Activated CD8-positive, alpha-beta memory T cell treated with anti-CD3 and anti-CD28 coated beads, Interleukin-2, amount 50 U/mL, for 1 hour (primary cell): ENCODE measurements around the gene NLGN1.

ENCODE experiments used
- DNase-seq: peaks from one replicate; pipeline ENCODE4 v3.0.0-alpha.2; 2020; ENCODE audit errors: extremely low read depth

Gene NLGN1

DNA sequence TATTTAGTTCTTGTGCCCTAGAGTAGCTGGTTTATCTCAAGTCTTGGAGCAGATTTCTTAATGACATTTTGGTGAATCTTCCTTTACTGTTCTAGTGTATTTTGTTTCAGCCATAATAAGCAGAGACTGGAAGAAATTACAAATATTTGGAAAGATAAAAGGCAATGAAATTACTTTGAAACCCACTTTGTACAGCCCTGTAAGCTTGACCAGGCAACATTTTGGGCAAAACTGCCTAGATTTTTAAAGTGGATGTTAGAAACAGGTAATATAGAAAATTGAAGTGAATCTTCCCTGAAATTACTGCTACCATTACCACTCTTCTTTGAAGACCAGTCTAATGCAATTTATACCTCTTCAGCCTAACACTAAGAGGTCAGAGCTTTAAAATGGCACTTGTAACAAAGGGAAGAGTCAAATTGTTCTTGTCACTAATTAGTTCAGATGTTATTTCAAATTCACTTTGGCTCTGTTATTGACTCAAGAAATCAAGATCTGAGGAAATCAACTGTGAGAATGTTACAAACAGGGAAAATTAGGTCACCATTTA is 589.4 kb downstream of the NLGN1 start:
- DNase-seq: no peak

DNA sequence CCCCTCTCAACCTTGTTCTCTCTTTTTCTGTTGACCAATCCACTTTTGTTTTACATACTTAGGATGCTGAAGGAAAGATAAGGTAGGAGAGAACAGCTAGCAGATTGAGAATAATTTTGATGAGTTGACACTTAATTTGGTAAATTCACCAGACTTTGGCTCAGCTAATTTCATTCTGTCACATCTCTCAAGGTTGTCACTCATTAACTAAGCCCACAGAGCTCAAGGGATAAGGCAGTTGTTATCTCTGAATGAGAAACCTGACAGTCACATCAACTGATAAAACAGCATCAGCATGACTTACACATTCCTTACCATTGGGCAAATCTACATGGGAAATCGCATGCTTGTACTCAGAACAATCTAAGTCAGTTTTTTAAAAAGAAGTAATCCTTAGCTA is 591.4 kb downstream of the NLGN1 start:
- no peak for DNase-seq

DNA sequence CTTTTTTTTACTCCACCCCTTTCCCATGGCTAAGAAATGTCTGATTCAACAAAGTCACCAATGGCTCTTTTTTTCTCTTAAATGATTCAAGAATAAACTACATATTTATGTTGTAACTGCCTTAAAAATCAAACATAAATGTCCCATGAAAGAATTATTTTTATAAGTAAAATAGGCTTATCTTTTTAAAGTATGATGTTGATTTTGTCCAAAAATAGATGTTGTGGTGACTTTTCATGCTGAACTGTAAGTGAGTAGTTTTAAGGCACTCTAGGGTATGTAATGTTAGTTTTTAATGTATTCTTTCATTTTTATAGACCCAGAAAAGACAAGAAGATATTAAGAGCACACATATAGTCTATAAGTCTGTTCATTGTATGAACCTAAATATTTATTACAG is 594.9 kb downstream of the NLGN1 start:
- no peak for DNase-seq

DNA sequence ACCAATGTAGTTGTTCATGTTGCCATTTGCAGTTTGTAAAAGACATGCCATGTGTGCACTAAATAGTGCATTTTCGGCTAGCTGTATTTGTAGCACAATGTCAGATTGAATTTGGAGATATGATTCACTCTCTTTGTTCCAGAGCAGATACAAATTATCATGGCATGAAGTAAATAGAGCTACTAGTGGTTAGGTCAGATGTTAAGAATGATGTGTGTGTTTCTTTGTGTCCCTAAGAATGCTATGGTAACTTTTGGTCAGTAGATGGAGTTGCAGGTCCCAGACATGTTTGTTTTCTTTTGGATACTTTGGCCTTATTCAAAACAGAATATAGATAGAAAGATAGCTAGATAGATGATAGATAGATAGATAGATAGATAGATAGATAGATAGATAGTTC is 595.8 kb downstream of the NLGN1 start:
- no peak for DNase-seq

DNA sequence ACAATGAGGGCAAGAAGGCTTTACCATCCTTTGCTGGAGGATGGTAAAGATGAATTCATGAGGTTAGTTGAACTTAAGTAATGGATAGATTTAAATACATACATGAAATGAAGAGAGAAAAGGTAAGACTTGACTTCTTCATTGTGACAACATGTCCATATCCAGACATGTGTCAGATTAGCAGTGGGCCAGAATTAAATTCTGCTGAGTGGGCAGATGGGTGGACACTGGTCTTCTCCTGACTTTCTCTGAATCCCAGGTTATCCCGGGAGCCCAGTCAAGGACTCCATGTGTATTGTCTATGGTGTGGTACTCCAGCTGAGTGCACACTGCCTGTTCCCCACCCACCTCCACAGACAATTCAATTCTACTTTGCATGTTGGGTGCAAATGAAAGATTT is 603.1 kb downstream of the NLGN1 start:
- DNase-seq: no peak

DNA sequence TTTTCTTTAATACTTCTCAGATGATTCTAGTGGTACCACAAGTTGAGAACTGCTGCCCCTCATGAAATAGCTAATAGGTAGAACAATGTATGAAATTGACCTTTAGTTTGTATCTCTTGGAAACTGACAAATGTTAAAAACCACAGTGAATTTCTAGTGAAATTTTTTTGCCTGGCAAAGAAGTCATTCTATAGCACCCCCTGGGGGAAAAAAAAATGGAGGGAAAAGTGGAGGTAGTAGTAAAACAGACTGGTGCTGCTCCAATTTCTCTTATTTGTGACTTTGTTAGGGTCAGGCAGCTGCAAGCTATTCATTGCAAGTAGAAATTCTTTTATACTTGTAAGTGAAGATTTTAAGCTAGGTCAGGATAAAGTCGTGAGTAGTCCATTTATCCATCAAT is 605.0 kb downstream of the NLGN1 start:
- no peak for DNase-seq

DNA sequence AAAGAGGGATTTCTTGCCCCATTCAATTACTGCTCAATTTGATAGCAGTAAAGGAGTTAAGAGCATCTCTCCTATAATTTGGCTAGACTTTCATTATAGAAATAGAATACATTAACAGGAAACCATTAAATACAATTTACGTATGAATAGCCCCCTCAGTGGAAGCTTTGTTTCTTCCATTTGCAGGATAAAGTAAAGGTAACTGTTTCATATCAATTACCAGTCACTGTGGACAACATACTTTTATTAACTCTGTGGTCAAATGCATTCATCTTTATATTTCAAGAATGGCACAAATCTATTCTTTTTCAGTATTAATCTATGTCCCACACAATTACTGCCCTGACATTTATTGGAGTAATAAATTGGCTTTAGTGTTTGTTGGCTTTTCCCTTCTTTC is 613.4 kb downstream of the NLGN1 start:
- DNase-seq: no peak

DNA sequence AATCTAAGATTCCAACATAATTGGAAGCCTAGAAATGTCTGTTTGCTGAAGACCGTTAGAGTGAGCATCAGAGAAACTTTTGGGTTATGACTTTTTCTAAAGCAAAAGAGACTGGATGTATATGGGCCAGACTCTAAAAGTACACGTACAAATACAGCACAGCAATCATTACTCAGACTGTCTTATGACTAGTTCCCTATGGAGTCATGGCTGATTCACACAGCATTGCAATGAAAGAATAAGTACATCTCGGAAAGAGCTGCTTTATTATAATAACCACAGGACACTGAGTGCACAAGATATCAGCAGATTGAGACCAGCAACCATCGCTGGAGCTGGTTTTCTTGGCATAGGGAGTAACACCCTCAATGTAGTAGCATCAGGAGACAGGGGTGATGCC is 618.6 kb downstream of the NLGN1 start:
- DNase-seq: no peak

DNA sequence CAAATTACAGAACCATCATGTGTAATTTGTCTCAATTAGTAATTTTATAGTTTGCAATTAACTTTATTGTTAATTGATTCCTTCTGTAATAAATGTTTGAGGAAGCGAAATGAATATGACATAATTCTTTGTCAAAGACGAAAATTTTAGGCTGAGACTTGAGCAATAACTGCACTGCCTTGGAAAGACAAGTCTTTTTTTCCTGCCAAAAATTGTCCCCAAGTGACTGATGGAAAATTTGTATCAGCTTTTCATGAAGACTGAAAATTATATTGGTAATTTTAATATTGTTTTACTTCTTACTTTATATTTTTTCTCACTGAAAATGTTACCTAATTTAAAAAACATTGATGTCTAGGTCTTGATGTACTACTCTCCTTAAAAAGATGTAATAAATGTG is 622.6 kb downstream of the NLGN1 start:
- no peak for DNase-seq

DNA sequence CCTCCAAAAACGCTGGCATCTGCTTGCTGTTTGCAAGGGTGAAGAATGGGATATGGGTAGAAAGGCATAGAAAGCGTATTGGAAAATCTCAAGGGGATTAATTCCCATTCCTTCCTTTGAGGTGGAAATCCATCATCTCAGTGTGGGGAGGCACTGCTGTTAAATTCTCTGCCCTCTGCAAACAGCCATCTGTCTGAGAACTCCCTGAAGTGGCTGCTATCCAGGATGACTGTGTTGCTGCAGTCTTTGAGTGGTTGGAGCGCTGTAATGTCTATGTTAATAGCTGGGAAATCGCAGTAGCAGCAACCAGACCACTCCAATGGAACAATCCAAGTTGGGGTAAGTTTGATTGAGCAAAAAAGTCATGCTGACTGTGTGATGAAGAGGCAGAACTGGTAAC is 625.9 kb downstream of the NLGN1 start:
- DNase-seq: no peak

DNA sequence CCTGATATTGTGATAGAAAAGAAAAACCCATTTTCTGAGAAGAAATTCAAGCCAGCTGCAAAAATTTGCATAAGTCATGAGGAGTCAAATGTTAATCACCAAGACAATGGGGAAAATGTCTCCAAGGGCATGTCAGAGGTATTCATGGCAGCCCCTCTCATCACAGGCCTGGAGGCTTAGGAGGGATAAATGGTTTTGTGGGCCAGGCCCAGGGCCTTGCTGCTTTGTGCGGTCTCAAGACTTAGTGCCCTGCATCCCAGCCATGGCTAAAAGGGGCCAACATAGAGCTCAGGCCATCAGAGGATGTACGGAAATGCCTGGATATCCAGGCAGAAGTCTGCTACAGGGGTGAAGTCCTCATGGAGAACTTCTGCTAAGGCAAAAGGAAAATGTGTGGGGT is 631.1 kb downstream of the NLGN1 start:
- DNase-seq: no peak

DNA sequence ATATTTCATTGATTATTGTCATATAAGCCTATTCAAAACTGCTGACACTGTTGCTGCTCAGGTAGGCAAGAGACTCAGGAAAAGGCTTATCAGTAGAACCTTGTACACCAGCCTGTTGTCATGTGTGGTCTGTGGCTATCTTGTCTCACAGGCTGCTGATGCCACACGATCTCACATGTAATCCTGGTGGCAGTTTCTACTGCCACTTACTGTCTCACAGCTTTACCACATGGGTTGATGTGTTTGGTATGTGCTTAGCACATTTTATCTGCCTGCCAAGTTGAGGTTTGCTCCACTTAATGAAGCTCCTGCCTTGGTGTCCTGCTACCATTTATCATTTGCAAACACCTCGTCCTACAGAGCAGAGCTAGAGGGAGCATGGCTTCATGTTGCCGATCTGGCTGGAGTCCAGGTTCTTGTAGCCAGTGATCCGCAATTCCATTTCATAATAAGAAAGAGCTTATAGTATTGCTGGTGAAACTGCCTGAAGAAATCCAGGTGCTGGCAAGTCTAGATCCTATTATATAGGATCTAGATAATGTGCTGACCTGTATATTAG is 637.9 kb downstream of the NLGN1 start:
- no peak for DNase-seq

DNA sequence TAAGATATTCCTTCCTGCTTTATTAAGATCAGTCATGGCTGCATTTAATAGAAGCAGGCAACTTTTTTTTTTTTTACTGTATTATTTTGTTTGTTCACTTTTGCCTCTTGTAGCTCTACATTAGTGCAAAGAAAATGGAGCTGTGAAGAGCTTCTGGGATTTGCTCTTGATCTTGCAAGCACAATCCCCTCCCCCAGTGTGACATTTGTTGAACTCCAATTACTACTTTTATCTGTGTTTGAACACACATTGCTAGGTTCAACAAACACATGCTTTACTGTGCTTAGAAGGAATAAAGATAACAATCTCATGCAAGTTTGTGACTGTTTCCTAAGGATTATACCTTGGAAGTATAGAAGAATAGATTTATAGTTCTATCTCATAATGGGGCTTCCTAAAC is 648.8 kb downstream of the NLGN1 start:
- no peak for DNase-seq

DNA sequence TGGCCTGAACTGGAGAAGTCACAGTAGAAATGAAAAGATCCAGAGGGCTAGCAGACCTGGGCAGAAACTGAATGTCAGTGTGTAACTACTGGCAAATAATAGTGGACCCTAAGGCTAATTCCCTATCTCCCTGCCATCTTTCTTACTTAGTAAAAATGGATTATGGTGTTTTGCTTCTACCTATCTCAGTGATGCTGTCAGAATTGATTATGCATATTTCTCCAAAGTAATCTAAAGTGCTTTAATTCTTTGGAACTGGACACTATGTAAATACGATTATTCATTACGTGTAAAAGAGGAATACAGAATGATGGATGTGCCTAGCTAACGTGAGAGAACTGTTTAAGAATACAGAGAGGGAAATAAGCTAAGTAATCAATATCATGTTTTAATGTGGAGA is 651.9 kb downstream of the NLGN1 start:
- DNase-seq: no peak

DNA sequence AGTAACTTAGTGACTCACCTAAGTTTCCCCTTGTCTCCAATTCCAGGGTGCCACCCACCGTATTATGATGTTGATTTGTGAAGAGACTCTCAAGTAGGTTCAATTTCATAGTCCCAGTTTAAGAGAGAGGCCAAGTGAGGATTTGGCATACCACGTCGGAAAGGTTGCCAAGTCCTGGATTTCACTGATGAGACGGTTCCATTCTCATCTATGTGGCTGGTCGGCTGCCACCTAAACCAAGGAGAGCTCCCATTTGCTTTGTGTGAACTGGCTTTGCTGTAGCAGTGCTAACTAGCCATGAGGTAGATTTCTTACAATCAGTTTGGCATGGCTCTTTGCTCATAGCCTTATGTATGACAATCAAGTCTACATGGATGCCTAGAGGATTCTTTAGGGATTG is 653.6 kb downstream of the NLGN1 start:
- DNase-seq: no peak

DNA sequence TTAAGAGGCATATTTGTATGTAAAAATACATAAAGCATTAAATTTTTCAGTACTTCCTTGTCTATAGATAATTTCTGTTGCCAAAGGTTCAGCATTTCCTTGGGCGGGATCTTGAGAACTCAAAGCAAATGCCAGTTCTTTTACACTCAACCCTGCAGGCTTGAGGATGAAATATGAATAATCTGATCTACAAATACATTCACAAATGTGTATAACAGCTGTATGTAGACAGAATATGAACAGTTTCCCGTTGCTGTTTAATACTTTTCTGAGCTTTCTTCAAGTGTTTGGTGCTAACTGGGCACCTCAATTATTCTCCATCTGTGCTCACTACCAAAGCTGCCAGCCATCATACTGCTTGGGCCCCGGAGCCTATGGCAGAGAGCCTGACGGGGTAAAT is 661.3 kb downstream of the NLGN1 start:
- DNase-seq: no peak

DNA sequence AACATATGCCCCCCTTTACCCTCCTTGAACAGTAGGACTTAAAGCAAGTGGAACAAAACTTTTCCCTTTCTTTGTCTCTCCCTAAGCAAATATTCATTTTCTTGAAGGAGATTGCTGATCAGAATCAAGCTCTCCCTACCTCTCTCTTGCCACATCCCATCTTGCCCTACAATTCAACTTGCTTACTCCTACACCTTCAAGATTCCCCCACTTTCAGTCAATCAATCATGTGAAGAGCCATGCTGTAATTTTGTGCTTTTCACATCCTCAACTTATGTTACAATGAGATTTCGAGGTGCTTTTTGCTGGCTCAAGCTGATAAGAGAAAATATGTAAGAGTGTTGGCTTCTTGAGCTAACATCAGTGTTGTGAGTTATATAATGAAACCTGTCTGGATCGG is 662.9 kb downstream of the NLGN1 start:
- no peak for DNase-seq

DNA sequence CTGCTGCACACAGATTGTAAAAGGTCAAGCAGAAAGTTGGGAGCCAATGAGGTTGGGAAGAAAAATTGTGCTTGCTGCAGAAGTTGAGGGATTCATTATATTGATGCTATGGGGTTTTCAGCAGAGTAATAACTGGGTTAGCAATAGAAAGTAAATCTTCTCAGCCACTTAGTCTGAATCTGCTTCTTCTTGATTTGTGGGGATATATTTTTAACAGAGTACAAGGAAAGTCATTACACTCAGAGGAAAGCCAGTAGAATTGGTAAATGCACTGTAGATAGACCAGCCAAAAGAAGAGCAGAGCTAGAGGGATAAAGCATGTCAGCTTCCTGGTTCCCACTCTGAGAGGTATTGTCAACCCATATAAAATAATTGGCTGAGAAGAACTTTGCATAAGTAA is 663.6 kb downstream of the NLGN1 start:
- DNase-seq: no peak

DNA sequence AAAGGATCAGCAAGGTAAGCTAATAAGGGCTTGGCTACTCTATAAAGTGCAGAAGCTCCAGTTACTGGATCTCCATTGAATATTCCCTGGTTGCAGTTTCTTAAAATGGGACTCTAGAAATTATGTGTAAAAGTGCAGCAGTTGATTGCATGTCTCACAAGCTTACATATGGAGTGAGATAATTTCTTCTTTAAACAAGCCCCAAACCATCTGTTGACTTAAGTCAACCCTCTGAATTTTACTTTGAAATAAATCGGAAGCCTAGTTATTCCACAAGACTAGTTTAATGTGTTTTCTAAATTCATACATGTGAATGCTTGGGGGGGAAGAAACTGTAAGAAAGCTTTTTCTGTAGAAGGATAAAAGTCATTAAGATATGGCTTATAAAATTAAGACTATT is 664.2 kb downstream of the NLGN1 start:
- DNase-seq: no peak

DNA sequence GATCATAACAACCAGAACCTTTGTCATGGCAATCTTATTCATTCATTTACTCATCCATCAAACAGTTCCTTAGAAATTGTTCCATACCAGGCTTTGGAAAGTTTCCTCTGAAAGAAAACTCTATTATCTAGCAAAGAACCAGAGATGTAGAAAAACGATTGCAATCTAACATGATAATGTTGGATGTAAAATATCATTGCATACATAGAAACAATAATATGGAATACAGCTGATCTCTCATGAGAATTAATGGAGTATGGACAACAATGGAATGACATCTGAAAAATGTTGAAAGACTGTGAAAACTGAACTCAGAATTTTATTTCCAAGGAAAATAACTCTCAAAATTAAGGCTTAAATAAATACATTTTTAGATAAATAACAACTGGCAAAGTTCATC is 665.4 kb downstream of the NLGN1 start:
- no peak for DNase-seq

DNA sequence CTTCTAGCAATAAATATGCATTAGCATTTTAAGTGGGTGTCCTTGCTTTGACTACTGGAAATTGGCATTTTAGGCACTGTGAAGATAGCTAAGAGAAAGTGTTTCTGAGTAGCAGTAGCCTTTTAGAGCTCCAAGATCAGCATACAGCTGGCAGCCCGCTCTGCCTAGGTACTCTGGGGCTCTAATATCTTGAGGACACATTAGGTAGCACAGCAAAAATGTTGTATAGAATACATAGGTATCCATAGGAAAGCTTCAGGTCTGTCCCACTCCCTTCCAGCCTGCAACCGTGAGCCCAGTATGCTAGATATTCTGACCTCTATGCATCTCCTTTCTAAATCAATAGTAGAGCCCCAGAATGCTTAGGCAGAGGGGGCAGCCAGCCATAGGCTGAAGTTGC is 670.5 kb downstream of the NLGN1 start:
- no peak for DNase-seq

DNA sequence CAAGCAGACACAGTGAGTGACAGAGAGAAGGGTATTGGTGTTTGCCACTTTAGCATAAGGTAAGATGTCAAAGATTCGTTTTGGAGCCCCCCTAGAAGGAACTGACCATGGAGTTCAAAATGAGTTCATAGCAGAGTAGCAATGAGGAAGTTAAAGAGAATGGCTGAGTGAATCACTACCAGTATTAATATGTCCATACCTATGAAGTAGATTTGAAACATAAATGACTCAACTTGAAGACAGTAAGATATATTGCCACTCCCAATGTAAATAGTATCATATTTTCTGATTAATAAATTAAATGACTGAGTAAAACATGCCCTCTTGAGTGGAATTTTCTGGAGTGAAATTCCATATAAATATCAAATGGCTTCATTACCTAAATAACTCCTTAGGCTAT is 675.1 kb downstream of the NLGN1 start:
- no peak for DNase-seq

DNA sequence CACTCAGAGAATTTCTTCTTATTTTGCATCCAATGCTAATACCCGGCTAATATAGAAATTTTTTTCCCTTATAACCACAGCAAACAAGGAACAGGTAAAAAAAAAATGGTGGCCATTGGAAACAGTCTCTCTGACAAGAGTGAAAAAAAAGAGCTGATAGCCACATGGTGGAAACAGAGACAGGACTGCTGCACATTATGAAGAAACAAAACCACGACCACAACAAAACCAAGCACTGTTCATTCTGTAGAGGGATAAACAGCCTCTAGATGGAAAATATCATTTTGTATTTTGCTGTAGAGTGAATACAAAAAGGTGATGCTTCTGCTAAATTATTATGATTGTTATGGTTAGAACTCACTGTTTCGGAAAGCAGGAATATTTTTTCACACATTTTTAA is 686.2 kb downstream of the NLGN1 start:
- no peak for DNase-seq

DNA sequence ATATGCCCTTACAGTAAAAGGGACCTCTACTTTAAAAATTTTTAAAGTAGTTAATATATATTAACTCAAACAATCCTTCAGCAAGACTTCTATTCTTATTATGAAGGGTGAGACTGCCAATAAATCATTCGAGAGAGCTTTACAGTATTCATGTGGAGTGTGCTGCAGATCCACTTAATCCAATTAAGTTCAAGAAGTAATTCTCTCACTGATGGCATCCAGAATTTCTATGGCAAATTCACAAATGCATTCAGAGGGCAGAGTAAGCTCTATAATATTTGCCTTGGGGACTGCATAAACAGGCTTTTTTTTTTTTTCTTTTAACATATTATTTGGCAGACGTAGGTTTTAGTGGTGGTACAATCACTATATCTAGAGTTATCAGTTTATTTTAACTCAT is 692.0 kb downstream of the NLGN1 start:
- no peak for DNase-seq

DNA sequence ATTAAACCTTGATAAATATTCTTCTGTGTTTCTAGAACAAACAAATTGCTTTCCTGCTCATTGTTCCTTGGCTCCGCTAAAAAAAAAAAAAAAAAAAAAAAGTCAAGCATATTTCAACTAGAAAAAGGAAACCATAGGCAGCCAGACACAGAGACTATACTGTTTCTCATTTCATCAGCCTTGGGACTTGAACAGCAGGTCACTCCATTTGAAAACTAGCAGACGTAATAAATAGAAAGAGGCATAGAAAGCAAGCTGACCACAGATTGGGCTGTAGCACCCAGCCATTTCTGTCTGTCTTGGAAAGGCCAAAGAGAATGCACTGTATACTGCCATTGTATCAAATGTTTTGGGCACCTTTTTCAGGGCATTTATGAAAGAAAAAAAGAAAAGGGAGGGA is 697.1 kb downstream of the NLGN1 start:
- DNase-seq: no peak
